GM12878 (cell line): ENCODE measurements around the gene TMEM50B. TPM values are rescaled to one million over a fixed set of nuclear protein-coding genes. Genes with fewer than 3 reads are reported as not detected.

ENCODE experiments used
- ATAC-seq: fragments of 200-7000 bp; cut with Tn5 transposase; 3 replicates; pipeline ENCODE4 v1.9.1; 2020; ENCODE audit warnings: mild to moderate bottlenecking, moderate library complexity
- BruUV-seq: library from RNA; stranded (reverse); fragments of 400-500 nt; replicated peaks from 2 replicates; lab custom pipeline; 2021; lab: Mats Ljungman, UMichigan
- CTCF ChIA-PET: fragments of 300-600 bp; sonication (Branson Sonifier 250); formaldehyde crosslinking; extraction: SDS; loops from one replicate; lab custom pipeline; 2021; ENCODE audit warnings: inconsistent platforms; lab: Yijun Ruan, JAX
- POLR2A ChIA-PET: fragments of 350-600 bp; formaldehyde crosslinking; extraction: SDS; loops from one replicate; lab custom pipeline; 2021; ENCODE audit warnings: inconsistent platforms; lab: Charles Lee
- RAD21 ChIA-PET: fragments of 300-600 bp; sonication (Branson Sonifier 250); formaldehyde crosslinking; loops from one replicate; lab custom pipeline; 2023; ENCODE audit warnings: antibody characterized with exemption; ENCODE audit not compliant: unreplicated experiment; lab: Charles Lee
- SMC1A ChIA-PET: fragments of 300-600 bp; sonication (Branson Sonifier 250); formaldehyde crosslinking; loops from one replicate; lab custom pipeline; 2023; ENCODE audit not compliant: unreplicated experiment, uncharacterized antibody; lab: Charles Lee
- DNase-seq: peaks from one replicate; pipeline ENCODE4 v3.0.0-alpha.2; 2011; ENCODE audit warnings: low read depth, low spot score
- FAIRE-seq: peaks from 3 replicates; lab custom pipeline; 2011; peaks lifted over from hg19 to GRCh38; lab: Jason Lieb, UNC
- H2AFZ ChIP-seq: 2 replicates; pipeline ENCODE4 v1.6.0; 2011; ENCODE audit warnings: low read depth, low read length, control low read depth; ENCODE audit not compliant: control insufficient read depth
- H3K27ac ChIP-seq: 2 replicates; pipeline ENCODE4 v1.5.1; 2011; ENCODE audit warnings: control low read depth; ENCODE audit not compliant: control insufficient read depth, insufficient read depth
- H3K27me3 ChIP-seq, 2 experiments: replicated peaks in 1 of 2; 2 replicates each; pipeline versions ENCODE4 v1.6.0 to v1.6.1; 2011; ENCODE audit warnings: low read length in 1 of 2; ENCODE audit not compliant: control insufficient read depth in 2 of 2, insufficient read depth in 2 of 2
- H3K36me3 ChIP-seq, 2 experiments: 2 replicates each; pipeline ENCODE4 v1.5.1; 2011; ENCODE audit warnings: low read length in 1 of 2; ENCODE audit not compliant: control insufficient read depth in 2 of 2, insufficient read depth in 2 of 2
- H3K4me1 ChIP-seq: 2 replicates; pipeline ENCODE4 v1.6.1; 2011; ENCODE audit warnings: mild to moderate bottlenecking, low read length, moderate library complexity, mixed read lengths; ENCODE audit not compliant: control insufficient read depth, insufficient read depth
- H3K4me2 ChIP-seq: 2 replicates; pipeline ENCODE4 v1.6.0; 2011; ENCODE audit warnings: control low read depth; ENCODE audit not compliant: control insufficient read depth, insufficient read depth
- H3K4me3 ChIP-seq: fragments of 200-600 bp; sonication (generic); 2 replicates; pipeline ENCODE4 v1.5.1; 2016
- H3K79me2 ChIP-seq: 2 replicates; pipeline ENCODE4 v1.6.0; 2011; ENCODE audit warnings: low read length; ENCODE audit not compliant: control insufficient read depth, insufficient read depth
- H3K9ac ChIP-seq: 2 replicates; pipeline ENCODE4 v1.8.0; 2011; ENCODE audit warnings: low read length, control low read depth, mixed read lengths; ENCODE audit not compliant: control insufficient read depth, insufficient read depth
- H3K9me3 ChIP-seq: replicated peaks from 3 replicates; pipeline ENCODE4 v1.5.1; 2011; ENCODE audit warnings: mild to moderate bottlenecking, low read length; ENCODE audit not compliant: control insufficient read depth, insufficient read depth
- H4K20me1 ChIP-seq: 2 replicates; pipeline ENCODE4 v1.6.0; 2011; ENCODE audit not compliant: control insufficient read depth, insufficient read depth
- ASH2L ChIP-seq: fragments of 300-600, 200-600 bp; sonication (generic); IDR thresholded peaks from 2 replicates; pipeline ENCODE4 v1.6.1; 2017; ENCODE audit warnings: low read depth, mild to moderate bottlenecking, borderline replicate concordance
- CREB1 ChIP-seq: IDR thresholded peaks from 2 replicates; pipeline ENCODE4 v1.6.1; 2012; ENCODE audit warnings: low read depth, mild to moderate bottlenecking, inconsistent platforms
- CREM ChIP-seq: IDR thresholded peaks from 2 replicates; pipeline ENCODE4 v1.6.1; 2014; ENCODE audit warnings: antibody characterized with exemption, low read depth
- MEF2A ChIP-seq: IDR thresholded peaks from 2 replicates; pipeline ENCODE4 v1.6.1; 2011; ENCODE audit warnings: low read depth, mild to moderate bottlenecking, low read length, moderate library complexity; ENCODE audit not compliant: insufficient read depth
- MEF2B ChIP-seq: fragments of 450-650 bp; IDR thresholded peaks from 2 replicates; pipeline ENCODE4 v1.6.1; 2018; ENCODE audit warnings: mild to moderate bottlenecking, moderate library complexity; ENCODE audit not compliant: partially characterized antibody, poor library complexity, severe bottlenecking
- PAX5 ChIP-seq: IDR thresholded peaks from 2 replicates; pipeline ENCODE4 v1.6.1; 2011; ENCODE audit warnings: low read depth, low read length, borderline replicate concordance
- RUNX3 ChIP-seq: IDR thresholded peaks from 2 replicates; pipeline ENCODE4 v1.6.1; 2012; ENCODE audit warnings: low read length, inconsistent platforms
- SP1 ChIP-seq: IDR thresholded peaks from one replicate; pipeline ENCODE4 v1.6.1; 2011; ENCODE audit warnings: low read depth, low read length
- SPI1 ChIP-seq: IDR thresholded peaks from 2 replicates; pipeline ENCODE4 v1.6.1; 2011; ENCODE audit warnings: low read depth, mild to moderate bottlenecking, low read length, moderate library complexity, borderline replicate concordance; ENCODE audit not compliant: insufficient read depth
- TAF1 ChIP-seq: IDR thresholded peaks from 2 replicates; pipeline ENCODE4 v1.6.1; 2011; ENCODE audit warnings: mild to moderate bottlenecking, low read depth, low read length, borderline replicate concordance
- TCF12 ChIP-seq: IDR thresholded peaks from 2 replicates; pipeline ENCODE4 v1.6.1; 2011; ENCODE audit warnings: low read depth, mild to moderate bottlenecking, low read length
- ZNF622 ChIP-seq: fragments of 450-650 bp; IDR thresholded peaks from 2 replicates; pipeline ENCODE4 v1.6.1; 2017; ENCODE audit warnings: mild to moderate bottlenecking, inconsistent platforms
- WGBS: methylation state at CpG from one replicate; pipeline ENCODE4 v1.1.6; 2016; ENCODE audit warnings: low lambda C conversion rate; ENCODE audit not compliant: insufficient replicate concordance, insufficient coverage; ENCODE audit errors: missing lambda C conversion rate; 5-methylcytosine and 5-hydroxymethylcytosine counted together
- in situ Hi-C: fragments of 300-500 bp; cut with MboI; formaldehyde crosslinking; loops from 9 replicates; pipeline ENCODE4 v1.14.3; 2018; ENCODE audit warnings: mixed read lengths
- intact Hi-C: fragments of 100-400 bp; cut with micrococcal nuclease; formaldehyde crosslinking; loops from one replicate; pipeline ENCODE4 v1.14.2; 2022; ENCODE audit not compliant: unreplicated experiment
- polyA plus RNA-seq, 11 experiments: library from polyadenylated mRNA; depleted of rRNA in 4 of 11; unstranded in 6 of 11; stranded (reverse) in 5 of 11; fragments of >200 nt; fragmentation: Nextera tagmentation in 4 of 11; fragmentation: Illumina TruSeq in 1 of 11; extraction: Ambion mirVana in 4 of 11; extraction: Trizol in 1 of 11; gene quantifications; 1 replicate in 1 of 11; 2 replicates in 10 of 11; pipeline versions ENCODE4 v1.2.1 to v1.2.3, GENCODE V29; 2011 to 2016; ENCODE audit warnings: inconsistent platforms in 2 of 11, missing spikeins in 2 of 11, low read depth in 1 of 11
- total RNA-seq, 4 experiments: library from RNA; depleted of rRNA in 3 of 4; stranded (reverse); fragments of >200 nt in 3 of 4; fragmentation: Illumina TruSeq in 1 of 4; extraction: Trizol in 1 of 4; gene quantifications; 2 replicates each; pipeline versions ENCODE4 v1.2.1 to v1.2.3, GENCODE V29; 2013 to 2021
- TF ChIP-seq, protein P1 (sequence below): IDR thresholded peaks from 2 replicates; pipeline ENCODE4 v1.6.1; 2011; ENCODE audit warnings: borderline replicate concordance, low read depth, mild to moderate bottlenecking, moderate library complexity, mixed read lengths, low read length; ENCODE audit not compliant: insufficient read depth; ENCODE audit errors: extremely low read length
- TF ChIP-seq, protein P2 (sequence below): IDR thresholded peaks from 2 replicates; pipeline ENCODE4 v1.6.1; 2012; ENCODE audit warnings: low read length, inconsistent platforms
- TF ChIP-seq, protein P3 (sequence below): IDR thresholded peaks from 2 replicates; pipeline ENCODE4 v1.6.1; 2011; ENCODE audit warnings: borderline replicate concordance, low read depth, mild to moderate bottlenecking, moderate library complexity, low read length; ENCODE audit not compliant: insufficient read depth, poor library complexity, severe bottlenecking
- TF ChIP-seq, protein P4 (sequence below): IDR thresholded peaks from 2 replicates; pipeline ENCODE4 v1.6.1; 2011; ENCODE audit warnings: low read depth, low read length, improper control_type of control experiment, borderline replicate concordance

TMEM50B gene
- total and polyA plus RNA-seq, 10 of the 15 experiments (the other 5 are each of a cell fraction or from before 2014, with no cell fraction given): 12.1 to 42.1 (median 18.2) TPM

DNA sequence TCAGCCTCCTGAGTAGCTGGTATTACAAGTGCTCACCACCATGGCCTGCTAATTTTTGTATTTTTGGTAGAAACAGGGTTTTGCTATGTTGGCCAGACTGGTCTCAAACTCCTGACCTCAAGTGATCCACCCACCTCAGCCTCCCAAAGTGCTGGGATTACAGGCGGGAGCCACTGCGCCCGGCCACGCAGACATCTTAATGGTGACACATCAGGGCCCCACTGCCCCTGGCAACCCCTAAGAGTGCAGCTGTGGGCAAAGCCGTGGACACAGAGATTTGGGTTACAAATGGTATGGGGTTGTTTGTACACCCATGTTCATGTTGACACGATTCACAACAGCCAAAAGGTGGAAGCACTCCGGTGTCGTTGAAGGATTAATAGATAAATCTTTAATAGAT lies 46.8 kb downstream of the TMEM50B start (continued):
- TF ChIP-seq, protein P1, sequence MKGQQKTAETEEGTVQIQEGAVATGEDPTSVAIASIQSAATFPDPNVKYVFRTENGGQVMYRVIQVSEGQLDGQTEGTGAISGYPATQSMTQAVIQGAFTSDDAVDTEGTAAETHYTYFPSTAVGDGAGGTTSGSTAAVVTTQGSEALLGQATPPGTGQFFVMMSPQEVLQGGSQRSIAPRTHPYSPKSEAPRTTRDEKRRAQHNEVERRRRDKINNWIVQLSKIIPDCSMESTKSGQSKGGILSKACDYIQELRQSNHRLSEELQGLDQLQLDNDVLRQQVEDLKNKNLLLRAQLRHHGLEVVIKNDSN: no peak
- no peak for TF ChIP-seq ASH2L
- no peak for TF ChIP-seq SPI1

DNA sequence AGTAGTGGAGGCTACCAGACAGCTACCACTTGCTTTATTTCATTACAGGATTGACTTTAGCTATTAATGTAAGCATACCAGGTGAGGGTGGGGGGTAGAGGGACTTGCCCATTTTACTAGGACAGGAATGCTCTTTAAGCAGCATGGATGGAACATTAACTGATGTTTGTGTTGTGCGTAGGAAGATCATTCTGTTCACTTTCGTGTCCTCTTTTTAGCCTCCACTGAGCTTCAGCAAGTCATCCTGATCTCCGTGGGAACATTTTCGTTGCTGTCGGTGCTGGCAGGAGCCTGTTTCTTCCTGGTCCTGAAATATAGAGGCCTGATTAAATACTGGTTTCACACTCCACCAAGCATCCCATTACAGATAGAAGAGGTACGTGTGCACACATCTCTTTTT lies 47.3 kb downstream of the TMEM50B start:
- peak; percentile 63 for DNase-seq
- H3K27ac ChIP-seq: peak overlapping the region; percentile 92
- H3K79me2 ChIP-seq: no peaks in the 10 kb centered on the region; the same call in 1 of the 2 replicates
- ATAC-seq: peak; percentile 21
- H3K9ac ChIP-seq: 0 out of 2 replicates have a peak overlapping the region, but pooled peaks have one; percentile 24
- no peak for FAIRE-seq
- ChIA-PET CTCF (interaction anchor here (1.2 to 1.7 kb wide), 4 partner anchors 12 to 235 kb away, joined by 3 to 11 read pairs (median 6); no protein-coding TSS in a partner anchor), RAD21 (interaction anchor here (0.5 to 4.5 kb wide), 13 partner anchors 10 to 229 kb away, joined by 3 to 33 read pairs (median 4); partner anchors contain the start of gene IFNAR1), SMC1A (interaction anchor here (1.0 to 6.8 kb wide), 12 partner anchors 10 to 86 kb away, joined by 3 to 43 read pairs (median 6); partner anchors contain the start of gene IFNGR2), POLR2A (interaction anchor here (0.7 to 2.7 kb wide), 9 partner anchors 10 to 108 kb away, joined by 3 to 14 read pairs (median 6); partner anchors contain the start of gene IFNAR1)
- H4K20me1 ChIP-seq: no peaks in the 10 kb centered on the region
- intact Hi-C loops (no loop called here), in situ Hi-C loops (no loop called here)
- no peak overlapping the region for H3K4me3 ChIP-seq
- H3K36me3 ChIP-seq: peaks cover 31 to 53% of the 10 kb centered on the region in 2 experiments
- peak overlapping the region; percentile 13; the same call in 1 of the 2 replicates for H3K4me2 ChIP-seq
- no peaks in the 10 kb centered on the region for H3K9me3 ChIP-seq
- H2AFZ ChIP-seq: no peak overlapping the region
- 51% methylated on average over 6 of the region's 6 CpGs for WGBS
- H3K4me1 ChIP-seq: peaks cover 41% of the 10 kb centered on the region
- no TSS peak for BruUV-seq
- no peaks in the 10 kb centered on the region for H3K27me3 ChIP-seq
- TF ChIP-seq PAX5 (0 out of 2 replicates have a peak, but pooled peaks have one; percentile 11), RUNX3 (peak; percentile 33), TCF12 (0 out of 2 replicates have a peak, but pooled peaks have one; percentile 40), MEF2B (peak; percentile 27), SP1 (peak; percentile 22), CREB1 (0 out of 2 replicates have a peak, but pooled peaks have one; percentile 37), MEF2A (0 out of 2 replicates have a peak, but pooled peaks have one; percentile 24), TAF1 (no peak), CREM (peak; percentile 47; the same call in 1 of the 2 replicates), ZNF622 (no peak)
- TF ChIP-seq, protein P2, sequence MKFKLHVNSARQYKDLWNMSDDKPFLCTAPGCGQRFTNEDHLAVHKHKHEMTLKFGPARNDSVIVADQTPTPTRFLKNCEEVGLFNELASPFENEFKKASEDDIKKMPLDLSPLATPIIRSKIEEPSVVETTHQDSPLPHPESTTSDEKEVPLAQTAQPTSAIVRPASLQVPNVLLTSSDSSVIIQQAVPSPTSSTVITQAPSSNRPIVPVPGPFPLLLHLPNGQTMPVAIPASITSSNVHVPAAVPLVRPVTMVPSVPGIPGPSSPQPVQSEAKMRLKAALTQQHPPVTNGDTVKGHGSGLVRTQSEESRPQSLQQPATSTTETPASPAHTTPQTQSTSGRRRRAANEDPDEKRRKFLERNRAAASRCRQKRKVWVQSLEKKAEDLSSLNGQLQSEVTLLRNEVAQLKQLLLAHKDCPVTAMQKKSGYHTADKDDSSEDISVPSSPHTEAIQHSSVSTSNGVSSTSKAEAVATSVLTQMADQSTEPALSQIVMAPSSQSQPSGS: peak; percentile 45; the same call in 1 of the 2 replicates
- TF ChIP-seq, protein P3, sequence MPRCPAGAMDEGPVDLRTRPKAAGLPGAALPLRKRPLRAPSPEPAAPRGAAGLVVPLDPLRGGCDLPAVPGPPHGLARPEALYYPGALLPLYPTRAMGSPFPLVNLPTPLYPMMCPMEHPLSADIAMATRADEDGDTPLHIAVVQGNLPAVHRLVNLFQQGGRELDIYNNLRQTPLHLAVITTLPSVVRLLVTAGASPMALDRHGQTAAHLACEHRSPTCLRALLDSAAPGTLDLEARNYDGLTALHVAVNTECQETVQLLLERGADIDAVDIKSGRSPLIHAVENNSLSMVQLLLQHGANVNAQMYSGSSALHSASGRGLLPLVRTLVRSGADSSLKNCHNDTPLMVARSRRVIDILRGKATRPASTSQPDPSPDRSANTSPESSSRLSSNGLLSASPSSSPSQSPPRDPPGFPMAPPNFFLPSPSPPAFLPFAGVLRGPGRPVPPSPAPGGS: peak; percentile 55
- TF ChIP-seq, protein P4, sequence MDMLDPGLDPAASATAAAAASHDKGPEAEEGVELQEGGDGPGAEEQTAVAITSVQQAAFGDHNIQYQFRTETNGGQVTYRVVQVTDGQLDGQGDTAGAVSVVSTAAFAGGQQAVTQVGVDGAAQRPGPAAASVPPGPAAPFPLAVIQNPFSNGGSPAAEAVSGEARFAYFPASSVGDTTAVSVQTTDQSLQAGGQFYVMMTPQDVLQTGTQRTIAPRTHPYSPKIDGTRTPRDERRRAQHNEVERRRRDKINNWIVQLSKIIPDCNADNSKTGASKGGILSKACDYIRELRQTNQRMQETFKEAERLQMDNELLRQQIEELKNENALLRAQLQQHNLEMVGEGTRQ: no peak
